KMS-11 (cell line): Measurements from ENCODE around the gene PSME4.

Source experiments
- H2AFZ ChIP-seq: fragments of 200-600 bp; sonication (generic); 2 replicates; pipeline ENCODE4 v1.6.1; 2016; ENCODE audit warnings: antibody characterized with exemption, mixed run types, low read depth
- H3K27ac ChIP-seq: fragments of 200-600 bp; sonication (generic); 2 replicates; pipeline ENCODE4 v1.6.1; 2016; ENCODE audit warnings: mild to moderate bottlenecking, mixed run types
- H3K27me3 ChIP-seq: fragments of 200-600 bp; sonication (generic); 2 replicates; pipeline ENCODE4 v1.6.1; 2017; ENCODE audit warnings: mild to moderate bottlenecking, low read depth, mixed run types, moderate library complexity; ENCODE audit not compliant: insufficient read depth
- H3K36me3 ChIP-seq: fragments of 200-600 bp; sonication (generic); 2 replicates; pipeline ENCODE4 v1.6.1; 2017; ENCODE audit warnings: mild to moderate bottlenecking, mixed run types; ENCODE audit not compliant: insufficient read depth
- H3K4me1 ChIP-seq: fragments of 200-600 bp; sonication (generic); 2 replicates; pipeline ENCODE4 v1.6.1; 2016; ENCODE audit warnings: mild to moderate bottlenecking, low read depth, mixed run types; ENCODE audit not compliant: poor library complexity, severe bottlenecking
- H3K4me2 ChIP-seq: fragments of 200-600 bp; sonication (generic); 2 replicates; pipeline ENCODE4 v1.7.0; 2016; ENCODE audit warnings: mild to moderate bottlenecking, mixed run types
- H3K4me3 ChIP-seq: fragments of 200-600 bp; sonication (generic); IDR thresholded peaks from 2 replicates; pipeline ENCODE4 v1.6.1; 2017; ENCODE audit warnings: low read depth, low read length, mixed read lengths; ENCODE audit not compliant: insufficient read depth
- H3K79me2 ChIP-seq: fragments of 200-600 bp; sonication (generic); 2 replicates; pipeline ENCODE4 v1.6.1; 2016; ENCODE audit warnings: low read depth, mixed run types; ENCODE audit not compliant: insufficient read depth
- H3K9ac ChIP-seq: fragments of 200-600 bp; sonication (generic); 2 replicates; pipeline ENCODE4 v1.6.1; 2016; ENCODE audit warnings: mild to moderate bottlenecking, mixed run types
- H4K20me1 ChIP-seq: fragments of 200-600 bp; sonication (generic); 2 replicates; pipeline ENCODE4 v1.6.1; 2016; ENCODE audit warnings: mild to moderate bottlenecking, mixed run types; ENCODE audit not compliant: insufficient read depth
- TF ChIP-seq, protein P1 (sequence below): fragments of 200-600 bp; sonication (generic); conservative IDR thresholded peaks from 2 replicates; pipeline ENCODE4 v1.6.1; 2017; ENCODE audit warnings: low read depth, mild to moderate bottlenecking, antibody characterized with exemption, low read length, moderate library complexity, mixed read lengths

The PSME4 gene

DNA sequence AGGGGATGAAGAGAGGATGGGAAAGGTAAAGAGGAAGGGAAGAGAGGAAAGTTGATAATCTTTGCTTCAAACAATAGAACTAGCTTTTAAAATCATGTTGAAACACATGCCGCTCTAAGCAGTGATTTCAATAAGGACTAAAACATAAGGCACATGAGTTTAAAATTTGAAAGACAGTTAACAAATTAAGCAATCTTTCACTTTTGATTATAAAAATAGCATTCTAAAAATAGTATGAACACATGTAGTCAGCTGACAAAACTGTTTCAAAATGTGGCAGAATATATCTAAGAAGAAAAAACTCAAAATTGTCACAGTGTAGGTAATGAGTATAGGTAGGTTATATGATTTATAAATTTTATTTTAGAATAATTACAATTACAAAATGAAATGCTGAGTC, 25.3 kb downstream of the PSME4 start:
- H3K27me3 ChIP-seq: no peaks in the 10 kb centered on the region
- H3K4me3 ChIP-seq: no peak overlapping the region
- peaks cover 21% of the 10 kb centered on the region; the same call in 1 of the 2 replicates for H3K79me2 ChIP-seq
- H3K9ac ChIP-seq: no peak overlapping the region
- H3K4me2 ChIP-seq: peak overlapping the region; percentile 71
- peak overlapping the region; percentile 3; the same call in 1 of the 2 replicates for H3K27ac ChIP-seq
- H3K4me1 ChIP-seq: peaks cover 40% of the 10 kb centered on the region
- no peak overlapping the region for H2AFZ ChIP-seq
- no peaks in the 10 kb centered on the region for H4K20me1 ChIP-seq
- no peaks in the 10 kb centered on the region for H3K36me3 ChIP-seq
- TF ChIP-seq, protein P1, sequence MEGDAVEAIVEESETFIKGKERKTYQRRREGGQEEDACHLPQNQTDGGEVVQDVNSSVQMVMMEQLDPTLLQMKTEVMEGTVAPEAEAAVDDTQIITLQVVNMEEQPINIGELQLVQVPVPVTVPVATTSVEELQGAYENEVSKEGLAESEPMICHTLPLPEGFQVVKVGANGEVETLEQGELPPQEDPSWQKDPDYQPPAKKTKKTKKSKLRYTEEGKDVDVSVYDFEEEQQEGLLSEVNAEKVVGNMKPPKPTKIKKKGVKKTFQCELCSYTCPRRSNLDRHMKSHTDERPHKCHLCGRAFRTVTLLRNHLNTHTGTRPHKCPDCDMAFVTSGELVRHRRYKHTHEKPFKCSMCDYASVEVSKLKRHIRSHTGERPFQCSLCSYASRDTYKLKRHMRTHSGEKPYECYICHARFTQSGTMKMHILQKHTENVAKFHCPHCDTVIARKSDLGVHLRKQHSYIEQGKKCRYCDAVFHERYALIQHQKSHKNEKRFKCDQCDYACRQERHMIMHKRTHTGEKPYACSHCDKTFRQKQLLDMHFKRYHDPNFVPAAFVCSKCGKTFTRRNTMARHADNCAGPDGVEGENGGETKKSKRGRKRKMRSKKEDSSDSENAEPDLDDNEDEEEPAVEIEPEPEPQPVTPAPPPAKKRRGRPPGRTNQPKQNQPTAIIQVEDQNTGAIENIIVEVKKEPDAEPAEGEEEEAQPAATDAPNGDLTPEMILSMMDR: no peak

DNA sequence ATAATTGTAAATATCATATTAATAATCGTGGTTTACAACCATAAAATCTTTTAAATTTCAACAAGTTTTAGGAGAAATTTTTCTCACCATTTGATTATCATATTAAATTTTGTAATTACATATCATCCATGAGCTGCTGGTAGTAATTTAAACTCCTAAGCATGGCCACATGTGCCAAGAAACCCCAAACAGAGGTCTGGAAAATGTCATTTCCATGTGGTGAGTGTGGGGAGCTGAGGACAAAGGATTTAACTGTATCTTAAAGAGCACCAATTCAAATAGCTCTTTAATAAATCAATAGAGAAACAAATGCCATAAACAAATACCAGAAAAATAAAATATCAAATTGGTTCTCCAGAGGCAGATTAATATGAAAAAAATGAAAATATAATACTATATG, 26.3 kb downstream of the PSME4 start:
- no peak overlapping the region for H2AFZ ChIP-seq
- H3K9ac ChIP-seq: no peak overlapping the region
- peaks cover 32% of the 10 kb centered on the region for H3K4me1 ChIP-seq
- no peaks in the 10 kb centered on the region for H3K27me3 ChIP-seq
- H3K4me3 ChIP-seq: no peak overlapping the region
- no peaks in the 10 kb centered on the region for H3K36me3 ChIP-seq
- H3K79me2 ChIP-seq: peaks cover 12% of the 10 kb centered on the region; the same call in 1 of the 2 replicates
- TF ChIP-seq, protein P1: no peak
- H3K27ac ChIP-seq: no peak overlapping the region
- no peak overlapping the region; the same call in 1 of the 2 replicates for H3K4me2 ChIP-seq
- H4K20me1 ChIP-seq: no peaks in the 10 kb centered on the region

- H3K27me3 ChIP-seq: no peaks in the 10 kb centered on the region
- H3K4me3 ChIP-seq: no peak overlapping the region
- peaks cover 25% of the 10 kb centered on the region for H3K4me1 ChIP-seq
- H3K79me2 ChIP-seq: peaks cover 6% of the 10 kb centered on the region; the same call in 1 of the 2 replicates
- no peaks in the 10 kb centered on the region for H3K36me3 ChIP-seq
- H3K9ac ChIP-seq: no peak overlapping the region
- no peak overlapping the region for H3K4me2 ChIP-seq
- no peak overlapping the region for H3K27ac ChIP-seq
- no peaks in the 10 kb centered on the region for H4K20me1 ChIP-seq
- H2AFZ ChIP-seq: no peak overlapping the region
- TF ChIP-seq, protein P1: no peak
These were observed 28.5 kb downstream of the PSME4 start for GRCh38 chr2:53942280-53942679.

DNA sequence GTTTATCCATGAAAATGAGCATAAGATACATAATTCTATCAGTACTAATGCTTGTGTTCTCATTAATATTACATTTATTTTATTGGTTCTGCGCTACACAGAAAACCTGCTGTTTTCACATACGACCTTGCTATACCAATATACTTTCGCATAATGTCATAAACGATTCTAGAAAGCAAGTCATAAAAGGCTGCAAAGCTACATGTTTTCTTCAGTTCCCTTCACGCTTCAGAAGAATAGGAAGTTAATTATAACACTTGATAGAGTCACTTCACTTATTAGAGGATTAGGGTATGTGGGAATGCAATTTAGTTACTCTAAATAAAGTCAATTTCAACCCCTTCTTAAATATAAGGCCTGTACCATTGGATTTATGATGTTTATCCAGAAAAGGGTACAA, 29.0 kb downstream of the PSME4 start:
- H3K36me3 ChIP-seq: no peaks in the 10 kb centered on the region
- no peaks in the 10 kb centered on the region for H4K20me1 ChIP-seq
- H3K27me3 ChIP-seq: no peaks in the 10 kb centered on the region
- H3K9ac ChIP-seq: no peak overlapping the region
- H3K4me1 ChIP-seq: peaks cover 24% of the 10 kb centered on the region
- H2AFZ ChIP-seq: no peak overlapping the region
- peaks cover 6% of the 10 kb centered on the region; the same call in 1 of the 2 replicates for H3K79me2 ChIP-seq
- H3K4me2 ChIP-seq: no peak overlapping the region
- H3K4me3 ChIP-seq: no peak overlapping the region
- H3K27ac ChIP-seq: no peak overlapping the region
- TF ChIP-seq, protein P1: no peak
